Mucosa of descending colon (tissue), 3 donors: ENCODE measurements around the gene EPB41L2. TPM values are rescaled to one million over a fixed set of nuclear protein-coding genes. Genes with fewer than 3 reads are reported as not detected.

ENCODE experiments used
- ATAC-seq: fragments of 200-7000 bp; cut with Tn5 transposase; one replicate; pipeline ENCODE4 v1.9.1; 2020; ENCODE audit warnings: mild to moderate bottlenecking, moderate library complexity
- DNase-seq, 3 donors: peaks; one replicate each; pipeline ENCODE4 v3.0.0-alpha.2; 2020
- H3K36me3 ChIP-seq: fragments of 200-600 bp; one replicate; pipeline ENCODE4 v1.8.0; 2021; ENCODE audit warnings: low read depth, mild to moderate bottlenecking
- H3K4me1 ChIP-seq: fragments of 200-600 bp; one replicate; pipeline ENCODE4 v1.8.0; 2021; ENCODE audit warnings: low read depth, mild to moderate bottlenecking
- H3K4me3 ChIP-seq: fragments of 200-600 bp; one replicate; pipeline ENCODE4 v1.8.0; 2021; ENCODE audit warnings: mild to moderate bottlenecking
- H3K9me3 ChIP-seq: fragments of 200-600 bp; one replicate; pipeline ENCODE4 v1.8.0; 2021; ENCODE audit warnings: mild to moderate bottlenecking
- CTCF ChIP-seq: fragments of 200-600 bp; IDR thresholded peaks from one replicate; pipeline ENCODE4 v1.8.0; 2022; ENCODE audit warnings: antibody characterized with exemption, mild to moderate bottlenecking
- intact Hi-C, 2 donors: fragments of 100-400 bp; cut with DNase I in 1 of 2; cut with micrococcal nuclease in 1 of 2; formaldehyde crosslinking; loops; one replicate each; pipeline versions ENCODE4 v1.11.0 to v1.11.1; 2022; cut with DNase I, micrococcal nuclease
- total RNA-seq, 3 donors: library from RNA; stranded (reverse); fragmentation: NEBNext Ultra II Directional in 2 of 3; extraction: Animal tissue kit (Norgen Biotek cat#: 25700) in 2 of 3; gene quantifications; one replicate each; pipeline versions ENCODE4 v1.2.1 to v1.2.4, GENCODE V29; 2021 to 2023
- donor health status: DM: no; HTN: no; CAD: no; lungs with moderate emphysema.
- donor health status: DM: no; HTN: no; CAD: no.
- donor health status: DM: no; HTN: yes; CAD: no.

Gene EPB41L2
- total RNA-seq, 3 donors from 2014 or later = 80.1 to 148 (median 93.0) TPM

GRCh38 chr6:131039345-131039680 lies 23.7 kb downstream of the EPB41L2 start:
- H3K9me3 ChIP-seq = no peaks in the 10 kb centered on the region
- DNase-seq = no peak
- no peak for TF ChIP-seq CTCF

GRCh38 chr6:131038597-131039344 lies 24.3 kb downstream of the EPB41L2 start:
- no peaks in the 10 kb centered on the region for H3K9me3 ChIP-seq
- ATAC-seq = no peak
- no peaks in the 10 kb centered on the region for H3K36me3 ChIP-seq
- no peak for TF ChIP-seq CTCF
- intact Hi-C loops = no loop called here
- peaks cover 3% of the 10 kb centered on the region for H3K4me1 ChIP-seq
- DNase-seq = no peak
- H3K4me3 ChIP-seq = no peak overlapping the region

More at GRCh38 chr6:131039345-131039680, 23.7 kb downstream of the EPB41L2 start:
- intact Hi-C loops = no loop called here
- Histone ChIP-seq H3K4me3 (no peak overlapping the region), H3K36me3 (no peaks in the 10 kb centered on the region), H3K4me1 (peaks cover 3% of the 10 kb centered on the region)
- ATAC-seq = no peak

- no peak for TF ChIP-seq CTCF
- ATAC-seq (no peak), DNase-seq (no peak)
- intact Hi-C loops = no loop called here
- Histone ChIP-seq H3K9me3 (no peaks in the 10 kb centered on the region), H3K4me1 (peaks cover 3% of the 10 kb centered on the region), H3K4me3 (no peak overlapping the region), H3K36me3 (no peaks in the 10 kb centered on the region)
Measured at GRCh38 chr6:131037194-131037897, 25.7 kb downstream of the EPB41L2 start.

- no peak for DNase-seq
- peaks cover 3% of the 10 kb centered on the region for H3K4me1 ChIP-seq
- intact Hi-C loops = no loop called here
- no peaks in the 10 kb centered on the region for H3K9me3 ChIP-seq
- H3K36me3 ChIP-seq = no peaks in the 10 kb centered on the region
- ATAC-seq = no peak
- no peak overlapping the region for H3K4me3 ChIP-seq
- TF ChIP-seq CTCF = no peak
Measured at GRCh38 chr6:131036601-131037000, 26.4 kb downstream of the EPB41L2 start.

- intact Hi-C loops = no loop called here
- DNase-seq = no peak
- peaks cover 3% of the 10 kb centered on the region for H3K4me1 ChIP-seq
- peak; percentile 88 for ATAC-seq
- no peaks in the 10 kb centered on the region for H3K36me3 ChIP-seq
- no peaks in the 10 kb centered on the region for H3K9me3 ChIP-seq
- no peak for TF ChIP-seq CTCF
- no peak overlapping the region for H3K4me3 ChIP-seq
Measured at GRCh38 chr6:131036143-131036542, 26.9 kb downstream of the EPB41L2 start.
